ENCODE results near the gene ZBTB8A.
"Not testable (repeated sequence)": the region's sequence is repeated elsewhere in the genome, so short reads cannot be mapped to it uniquely, and the experiment has no call there.

ZBTB8A gene

DNA sequence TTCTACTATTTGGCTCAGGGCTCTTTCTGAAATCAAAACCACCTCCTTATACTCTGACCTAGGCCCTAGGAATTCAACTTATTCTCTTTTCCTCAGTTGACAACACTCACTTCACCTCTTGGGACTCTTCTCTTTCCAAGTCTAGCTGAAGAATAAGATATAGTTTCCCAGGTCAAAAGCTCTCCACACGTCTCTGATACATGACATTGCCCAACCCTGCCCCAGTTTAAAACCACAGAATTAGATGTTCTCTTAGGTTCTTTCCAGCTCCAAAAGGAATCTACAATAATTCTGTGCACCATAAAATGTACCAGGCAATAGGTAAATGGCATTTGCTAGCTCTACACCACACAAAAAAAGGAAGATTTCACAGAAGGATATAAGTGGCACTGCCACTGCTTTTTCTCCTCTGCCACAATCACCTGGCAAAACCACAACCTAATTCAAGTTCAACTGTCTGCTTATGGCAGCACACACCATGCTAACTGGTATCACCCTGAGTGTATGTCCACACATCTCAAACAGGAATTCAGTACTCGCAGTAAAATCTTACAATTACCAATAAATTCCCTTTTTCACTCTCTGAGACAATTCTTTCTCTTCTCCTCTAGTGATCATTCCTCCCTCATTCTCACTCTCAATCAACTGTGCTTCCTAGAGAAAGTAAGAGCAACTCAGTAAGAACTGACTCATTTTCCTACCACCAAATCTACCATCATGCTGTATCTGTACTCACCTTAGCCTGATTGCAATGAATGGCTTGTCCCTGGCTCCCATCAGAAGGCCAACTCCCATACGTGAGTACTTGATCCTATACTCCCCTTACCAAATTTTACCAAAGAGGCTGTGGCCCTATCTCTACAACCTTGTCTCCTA lies 83.8 kb downstream of the ZBTB8A start:
- DNase-seq: no peak

DNA sequence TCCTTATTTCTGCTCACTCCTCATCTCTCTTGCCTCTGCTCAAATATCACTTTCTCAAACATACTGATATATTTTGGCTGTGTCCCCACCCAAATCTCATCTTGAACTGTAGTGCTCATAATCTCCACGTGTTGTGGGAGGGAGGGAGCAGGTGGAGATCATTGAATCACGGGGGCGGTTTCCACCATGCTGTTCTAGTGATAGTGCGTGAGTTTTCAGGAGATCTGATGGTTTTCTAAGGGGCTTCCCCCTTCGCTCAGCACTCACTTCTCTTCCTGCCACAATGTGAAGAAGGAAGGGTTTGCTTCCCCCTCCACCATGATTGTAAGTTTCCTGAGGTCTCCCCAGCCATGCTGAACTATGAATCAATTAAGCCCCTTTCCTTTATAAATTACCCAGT lies 84.5 kb downstream of the ZBTB8A start:
- DNase-seq: no peak

DNA sequence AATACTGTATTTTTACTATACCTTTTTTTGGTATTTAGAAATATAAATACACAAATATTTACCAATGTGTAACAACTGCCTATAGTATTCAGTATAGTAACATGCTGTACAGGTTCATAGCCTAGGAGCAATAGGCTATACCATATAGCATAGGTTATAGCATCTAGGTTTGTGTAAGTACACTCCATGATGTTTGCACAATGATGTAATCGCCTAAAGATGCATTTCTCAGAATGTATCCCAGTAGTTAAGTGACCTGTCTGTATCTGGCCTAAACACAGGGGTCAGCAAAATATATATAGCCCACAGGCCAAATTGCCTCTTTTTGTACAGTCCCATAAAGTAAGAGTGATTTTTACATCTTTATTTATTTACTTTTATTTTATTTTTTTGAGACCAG lies 86.9 kb downstream of the ZBTB8A start:
- DNase-seq: no peak

DNA sequence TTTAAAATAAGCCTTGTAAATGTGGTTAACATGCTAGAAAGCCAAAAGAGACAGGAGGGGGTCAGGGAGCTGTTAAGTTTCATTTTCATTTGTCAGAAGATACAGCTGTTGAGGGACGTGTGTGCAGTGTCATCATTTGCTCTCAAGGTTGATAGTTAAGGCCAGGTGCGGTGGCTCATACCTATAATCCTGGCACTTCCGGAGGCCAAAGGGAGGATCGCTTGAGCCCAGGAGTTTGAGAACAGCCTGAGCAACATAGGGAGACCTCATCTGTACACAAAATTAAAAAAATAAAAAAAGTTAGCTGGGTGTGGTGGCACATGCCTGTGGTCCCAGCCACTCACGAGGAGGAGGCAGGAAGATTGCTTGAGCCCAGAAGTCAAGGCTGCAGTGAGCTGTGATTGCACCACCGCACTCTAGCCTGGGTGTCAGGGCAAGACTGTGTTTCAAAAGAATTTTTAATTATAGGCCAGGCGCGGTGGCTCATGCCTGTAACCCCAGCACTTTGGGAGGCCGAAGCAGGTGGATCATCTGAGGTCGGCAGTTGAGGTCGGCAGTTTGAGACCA lies 88.5 kb downstream of the ZBTB8A start:
- no peak for DNase-seq

DNA sequence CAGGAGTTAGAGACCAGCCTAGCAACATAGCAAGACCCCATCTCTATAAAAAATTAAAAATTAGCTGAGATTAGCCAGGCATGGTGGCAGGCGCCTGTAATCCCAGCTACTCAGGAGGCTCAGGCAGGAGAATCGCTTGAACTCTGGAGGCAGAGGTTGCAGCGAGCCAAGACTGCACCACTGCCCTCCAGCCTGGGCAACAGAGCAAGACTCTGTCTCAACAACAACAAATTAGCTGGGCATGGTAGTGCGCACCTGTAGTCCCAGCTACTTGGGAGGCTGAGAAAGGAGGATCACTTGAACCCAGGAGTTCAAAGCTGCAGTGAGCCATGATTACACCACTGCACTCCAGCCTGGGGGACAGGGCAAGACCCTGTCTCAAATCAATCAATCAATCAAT lies 90.9 kb downstream of the ZBTB8A start:
- DNase-seq: not testable (repeated sequence)

DNA sequence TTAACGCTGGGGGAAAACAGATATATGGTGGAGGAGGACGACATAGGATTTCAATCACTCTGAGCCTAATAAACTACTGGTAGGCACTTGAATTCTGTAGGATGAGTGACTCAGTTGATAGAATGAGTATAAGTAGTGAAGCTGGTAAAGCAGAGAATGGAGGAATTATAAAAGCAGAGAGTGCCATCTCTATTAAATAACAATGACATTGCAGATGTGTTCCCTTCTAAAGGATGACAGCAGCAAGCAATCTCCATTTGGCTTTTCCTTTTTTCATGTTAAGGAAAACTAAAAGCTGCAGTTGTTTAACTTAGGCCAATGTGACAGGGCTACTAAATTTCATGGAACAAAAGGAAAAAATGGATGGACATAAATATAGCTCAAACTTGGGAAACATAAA lies 93.6 kb downstream of the ZBTB8A start:
- no peak for DNase-seq

DNA sequence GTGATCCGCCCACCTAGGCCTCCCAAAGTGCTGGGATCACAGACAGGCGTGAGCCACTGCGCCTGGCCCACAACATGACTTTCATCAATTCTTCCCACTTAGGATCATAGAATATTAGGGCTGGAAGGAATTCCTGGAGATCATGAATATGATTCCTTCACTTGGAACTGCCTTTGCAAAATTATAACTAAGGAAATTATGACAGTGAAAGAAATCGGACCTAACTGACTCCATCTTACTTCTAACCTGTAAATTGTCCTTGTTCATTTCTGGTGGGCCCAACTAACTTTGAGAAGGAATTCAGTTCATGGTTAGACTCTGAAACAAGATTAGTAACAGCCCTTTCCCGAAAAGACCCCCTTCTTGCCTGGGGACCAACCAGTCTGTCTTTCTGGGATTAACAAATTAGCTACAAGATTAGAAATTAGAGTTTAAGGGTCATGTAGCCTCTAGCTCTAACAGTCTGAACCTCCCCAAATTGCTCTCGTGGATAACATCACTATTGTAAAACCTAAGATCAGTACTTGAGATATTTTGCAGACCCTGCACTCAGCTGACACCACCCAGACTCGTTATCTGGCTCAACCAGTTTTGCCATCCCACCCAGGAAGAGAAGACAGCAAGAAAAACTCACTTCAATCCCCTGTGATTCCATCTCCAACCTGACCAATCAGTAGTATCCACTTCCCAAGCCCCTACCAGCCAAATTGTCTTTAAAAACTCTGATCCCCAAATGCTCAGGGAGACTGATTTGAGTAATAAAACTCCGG lies 96.5 kb downstream of the ZBTB8A start:
- DNase-seq: no peak

DNA sequence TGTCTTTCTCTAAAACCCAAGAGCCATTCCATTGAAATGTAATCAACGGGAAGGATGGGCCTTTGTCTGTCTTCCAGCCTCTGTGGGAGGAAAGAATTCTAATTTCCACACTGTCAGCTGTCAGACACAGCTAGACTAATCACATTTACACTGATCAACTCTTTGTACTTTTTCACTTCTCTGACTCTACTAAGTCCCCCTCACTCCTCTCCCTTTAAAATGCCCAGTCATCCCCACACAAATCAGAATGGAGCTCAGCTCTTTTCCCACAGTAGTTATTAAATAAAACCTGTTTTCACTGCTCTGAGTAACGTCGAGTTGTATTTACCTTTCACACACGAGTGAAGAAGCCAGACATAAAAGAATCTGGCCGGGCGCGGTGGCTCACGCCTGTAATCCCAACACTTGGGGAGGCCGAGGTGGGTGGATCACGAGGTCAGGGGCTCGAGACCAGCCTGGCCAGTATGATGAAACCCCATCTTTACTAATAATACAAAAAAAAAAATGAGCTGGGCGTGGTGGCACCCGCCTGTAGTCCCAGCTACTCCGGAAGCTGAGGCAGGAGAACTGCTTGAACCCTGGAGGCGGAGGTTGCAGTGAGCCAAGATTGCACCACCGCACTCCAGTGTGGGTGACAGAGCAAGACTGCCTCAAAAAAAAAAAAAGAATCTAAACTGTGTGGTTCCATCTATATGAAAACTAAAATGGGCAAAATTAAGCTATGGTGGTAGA lies 97.9 kb downstream of the ZBTB8A start:
- no peak for DNase-seq

DNA sequence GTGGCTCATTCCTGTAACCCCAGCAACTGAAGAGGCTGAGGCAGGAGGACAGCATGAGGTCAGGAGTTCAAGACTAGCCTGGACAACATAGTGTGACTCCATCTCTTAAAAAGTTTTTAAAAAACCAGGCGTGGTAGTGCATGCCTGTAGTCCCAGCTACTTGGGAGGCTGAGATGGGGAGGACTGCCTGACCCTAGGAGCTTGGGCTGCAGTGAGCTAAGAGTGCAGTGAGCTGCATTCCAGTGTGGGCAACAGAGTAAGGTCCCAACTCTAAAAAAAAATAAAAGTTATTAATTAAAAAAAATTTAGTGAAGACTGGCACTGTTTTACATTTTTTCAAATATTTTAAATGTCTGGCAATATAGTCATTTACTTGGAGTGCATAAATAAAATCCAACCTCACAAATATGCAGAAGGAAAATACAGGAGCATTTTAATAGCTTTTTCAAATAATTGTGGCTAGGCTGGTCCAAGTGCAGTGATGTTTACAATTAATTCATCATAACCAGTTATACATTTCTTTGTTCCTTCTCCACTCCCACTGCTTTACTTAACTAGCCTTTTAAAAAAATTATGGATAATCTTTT lies 100.4 kb downstream of the ZBTB8A start:
- no peak for DNase-seq

DNA sequence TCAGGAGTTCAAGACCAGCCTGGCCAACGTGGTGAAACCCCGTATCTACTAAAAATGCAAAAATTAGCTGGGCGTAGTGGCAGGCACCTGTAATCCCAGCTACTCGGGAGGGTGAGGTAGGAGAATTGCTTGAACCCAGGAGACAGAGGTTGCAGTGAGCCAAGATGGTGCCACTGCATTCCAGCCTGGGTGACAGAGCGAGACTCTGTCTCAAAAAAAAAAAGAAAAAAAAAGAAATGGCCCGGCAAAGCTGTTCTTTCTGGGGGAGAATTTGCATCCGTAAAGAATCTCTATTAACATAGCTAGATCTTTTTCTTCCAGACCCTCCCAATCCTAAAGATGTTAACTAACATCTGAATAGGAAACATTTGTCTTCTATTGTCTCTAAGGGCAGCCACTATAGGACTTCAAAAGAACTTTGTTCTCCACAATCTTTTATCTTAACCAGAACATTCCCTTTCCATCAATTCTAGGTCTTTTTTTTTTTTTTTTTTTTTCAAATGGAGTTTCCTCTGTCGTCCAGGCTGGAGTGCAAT lies 103.1 kb downstream of the ZBTB8A start:
- not testable (repeated sequence) for DNase-seq

DNA sequence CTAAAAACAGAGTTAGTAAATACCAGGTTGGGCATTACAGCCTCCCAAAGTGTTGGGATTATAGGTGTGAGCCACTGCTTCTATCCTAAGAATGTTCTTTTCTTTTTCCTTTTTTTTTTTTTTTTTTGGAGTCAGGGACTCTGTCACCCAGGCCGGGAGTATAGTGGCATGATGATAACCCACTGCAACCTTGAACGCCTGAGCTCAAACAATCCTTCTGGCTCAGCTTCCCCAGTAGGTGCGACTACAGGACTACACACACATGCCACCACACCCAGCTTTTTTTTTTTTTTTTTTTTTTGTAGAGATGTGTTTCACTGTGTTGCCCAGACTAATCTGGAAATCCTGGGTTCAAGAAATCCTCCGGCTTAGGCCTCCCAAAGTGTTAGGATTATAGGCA lies 105.2 kb downstream of the ZBTB8A start:
- no peak for DNase-seq

DNA sequence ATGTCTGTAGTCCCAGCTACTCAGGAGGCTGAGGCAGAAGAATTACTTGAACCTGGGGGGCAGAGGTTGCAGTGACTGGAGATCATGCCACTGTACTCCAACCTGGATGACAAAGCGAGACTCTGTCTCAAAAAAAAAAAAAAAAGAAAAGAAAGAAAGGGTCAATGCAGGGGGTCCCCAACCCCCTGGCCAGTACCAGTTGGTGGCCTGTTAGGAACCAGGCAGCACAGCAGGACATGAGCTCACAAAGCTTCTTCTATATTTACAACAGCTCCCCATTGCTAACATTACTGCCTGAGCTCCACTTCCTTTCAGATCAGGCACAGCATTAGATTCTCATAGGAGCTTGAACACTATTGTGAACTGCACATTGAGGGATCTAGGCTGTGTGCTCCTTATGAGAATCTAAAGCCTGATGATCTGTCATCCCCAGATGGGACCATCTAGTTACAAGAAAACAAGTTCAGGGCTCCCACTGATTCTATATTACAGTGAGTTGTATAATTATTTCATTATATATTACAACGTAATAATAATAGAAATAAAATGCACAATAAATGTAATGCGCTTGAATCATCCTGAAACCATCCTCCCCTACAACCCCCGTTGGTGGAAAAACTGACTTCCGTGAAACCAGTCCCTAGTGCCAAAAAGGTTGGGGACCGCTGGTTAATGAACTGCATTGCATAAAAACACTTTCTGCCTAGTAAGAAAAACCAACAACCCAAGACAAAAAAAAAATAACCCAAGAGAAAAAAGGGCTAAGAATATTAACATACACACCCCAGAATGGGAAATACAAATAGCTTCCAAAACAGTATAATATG lies 108.3 kb downstream of the ZBTB8A start:
- DNase-seq: no peak

DNA sequence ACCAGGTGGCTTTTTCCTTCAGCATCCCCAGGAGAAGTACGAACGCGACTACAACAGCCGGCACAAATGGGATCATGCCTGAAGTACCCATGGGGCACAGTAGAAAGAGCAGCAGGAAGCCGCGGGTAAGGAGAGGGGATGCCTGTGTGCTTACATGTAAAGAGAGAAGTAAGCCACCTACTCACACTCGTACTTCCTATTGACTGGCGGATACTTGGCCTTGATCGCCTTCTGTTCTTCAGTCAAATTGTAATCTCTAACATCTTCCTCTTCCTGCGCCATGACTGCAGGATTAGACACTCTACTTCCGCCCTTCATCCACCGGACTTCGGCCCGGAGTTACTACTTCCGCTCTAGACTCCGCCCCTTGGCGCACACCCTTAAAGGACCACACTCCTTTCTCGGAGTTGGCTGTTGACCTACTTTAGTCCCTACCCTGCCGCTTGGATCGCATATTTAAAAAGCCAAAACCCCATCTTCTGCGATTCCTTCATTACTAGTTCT lies 111.1 kb downstream of the ZBTB8A start, which contains the start of gene ZBTB8OS:
Gene ZBTB8OS, minus strand, starts transcription at position 303 of the 504 bp plus-strand sequence. Its CDS starts 21 bp downstream, at position 282.
- peak; percentile 93 for DNase-seq

DNA sequence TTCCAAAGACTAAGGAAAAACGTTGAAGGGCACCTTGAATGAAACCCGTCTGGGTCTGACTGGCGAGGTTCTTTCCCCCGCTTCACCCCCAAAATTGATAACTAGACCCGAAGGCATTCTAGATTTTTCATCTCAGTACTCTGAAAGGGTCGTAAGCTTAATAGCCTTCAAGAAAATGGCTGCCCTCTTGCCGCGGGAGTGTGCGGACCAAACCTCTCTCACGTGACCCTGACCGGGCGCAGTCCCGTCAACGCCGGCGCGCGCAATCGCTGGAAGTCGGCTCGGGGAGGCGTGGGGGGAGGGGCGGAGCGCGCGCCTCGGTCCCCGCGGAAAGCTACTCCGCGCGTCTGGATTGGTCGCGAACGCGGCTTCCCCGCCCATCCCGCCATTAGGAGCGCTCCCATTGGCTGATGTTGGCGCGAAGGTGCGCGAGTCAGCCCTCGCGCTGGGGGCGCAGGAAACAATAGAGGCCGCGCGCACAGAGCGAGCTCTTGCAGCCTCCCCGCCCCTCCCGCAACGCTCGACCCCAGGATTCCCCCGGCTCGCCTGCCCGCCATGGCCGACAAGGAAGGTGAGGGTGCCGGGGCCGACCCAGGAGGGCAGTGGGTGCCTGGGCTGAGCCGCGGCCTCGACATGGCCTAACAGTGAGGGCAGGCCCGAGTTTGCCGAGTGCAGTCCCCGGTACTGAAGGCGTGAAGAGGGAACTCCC lies 111.7 kb downstream of the ZBTB8A start, which contains the start of gene RBBP4:
Gene RBBP4, plus strand, starts transcription at position 457 of the 709 bp plus-strand sequence. Its CDS starts 99 bp downstream, at position 556.
- DNase-seq: peak; percentile 98

DNA sequence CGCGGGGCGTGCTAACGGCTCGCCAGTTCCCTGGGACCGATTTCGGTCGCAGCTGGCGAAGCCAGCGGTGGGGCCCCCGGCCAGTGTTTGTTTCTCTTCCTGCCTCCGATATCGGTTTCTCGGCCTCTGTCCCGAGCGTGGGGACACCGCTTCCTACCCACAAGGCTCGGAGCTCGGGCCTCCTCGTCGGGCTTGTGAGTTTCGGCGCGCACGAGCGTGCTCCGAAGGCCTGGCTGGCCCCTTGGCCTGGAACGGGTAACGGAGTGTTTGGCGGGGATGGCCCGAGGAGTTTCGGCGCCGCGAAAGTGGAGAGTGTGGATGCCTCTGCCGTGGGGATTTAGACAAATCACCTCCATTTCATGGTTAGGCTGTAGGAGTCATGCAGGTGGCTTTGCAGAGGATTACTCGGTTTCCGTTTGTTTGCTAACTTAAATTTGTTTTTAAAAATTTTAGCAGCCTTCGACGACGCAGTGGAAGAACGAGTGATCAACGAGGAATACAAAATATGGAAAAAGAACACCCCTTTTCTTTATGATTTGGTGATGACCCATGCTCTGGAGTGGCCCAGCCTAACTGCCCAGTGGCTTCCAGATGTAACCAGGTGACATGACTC lies 112.3 kb downstream of the ZBTB8A start:
- DNase-seq: peak; percentile 26

DNA sequence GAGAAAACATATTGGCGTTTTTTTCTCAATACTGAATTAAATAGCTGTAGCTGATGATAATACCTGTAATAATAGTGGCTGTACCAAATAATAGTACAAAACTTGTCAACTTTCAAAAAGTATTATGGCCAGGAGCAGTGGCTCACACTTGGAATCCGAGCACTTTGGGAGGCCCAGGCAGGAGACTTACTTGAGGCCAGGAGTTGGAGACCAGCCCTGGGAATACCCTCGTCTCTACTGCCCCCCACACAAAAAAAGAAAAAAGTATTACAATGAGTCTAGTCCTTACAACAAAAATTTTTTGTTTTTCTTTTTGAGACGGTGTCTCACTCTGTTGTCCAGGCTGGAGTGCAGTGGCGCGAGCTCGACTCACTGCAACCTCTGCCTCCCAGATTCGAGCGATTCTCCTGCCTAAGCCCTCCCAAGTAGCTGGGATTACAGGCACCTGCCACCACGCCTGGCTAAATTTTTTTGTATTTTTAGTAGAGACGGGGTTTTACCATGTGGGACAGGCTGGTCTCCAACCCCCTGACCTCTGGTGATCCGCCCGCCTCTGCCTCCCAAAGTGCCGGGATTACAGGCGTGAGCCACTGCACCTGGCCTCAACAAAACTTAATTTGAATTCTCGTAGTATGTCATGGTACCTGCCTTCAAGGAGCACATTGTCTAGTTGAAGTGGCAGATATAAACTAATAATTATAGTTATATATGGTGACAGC lies 113.2 kb downstream of the ZBTB8A start:
- DNase-seq: no peak

Measured in NCI-H2171 (cell line).